Measurements from ENCODE around the gene ITGAX.

The ITGAX gene

DNA sequence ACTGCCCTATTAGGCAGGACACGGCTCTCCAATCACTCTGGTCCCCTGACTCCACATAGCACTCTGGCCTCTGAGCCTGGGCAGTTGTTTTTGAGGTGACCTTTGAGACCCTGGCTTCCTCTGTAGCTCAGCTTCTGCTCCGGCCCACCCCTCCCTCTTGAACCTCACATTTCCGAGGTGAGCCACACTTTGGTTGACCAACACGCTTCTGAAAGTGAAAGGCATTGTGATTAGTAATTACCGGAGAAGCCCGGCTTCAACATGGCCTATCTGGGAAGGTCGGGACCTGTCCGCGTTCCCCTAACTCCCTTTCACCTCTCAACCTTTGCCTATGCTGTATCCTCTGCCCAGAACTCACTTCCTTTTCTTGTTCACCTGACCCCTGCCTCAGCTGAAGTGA is 10.3 kb upstream of the ITGAX start:
- H3K4me3 ChIP-seq = no peak overlapping the region
- no peak overlapping the region for H3K27ac ChIP-seq
- no peak overlapping the region for H3K9ac ChIP-seq (ENCODE audit: insufficient read length)
- no peak for DNase-seq (ENCODE audit: low read depth, low spot score)
- no peaks in the 10 kb centered on the region for H3K9me3 ChIP-seq (ENCODE audit: low read depth, low read length)
- TF ChIP-seq EZH2 (IDR thresholded peaks at IDR 0.05) (no peak), POLR2AphosphoS5 (IDR thresholded peaks at IDR 0.05; ENCODE audit: borderline replicate concordance, low read depth, low read length) (no peak), FOXP2 (optimal IDR thresholded peaks at IDR 0.05; ENCODE audit: control extremely low read depth, extremely low read length, insufficient read depth) (no peak)
- no peaks in the 10 kb centered on the region for H3K36me3 ChIP-seq (ENCODE audit: insufficient read depth, low read length)

DNA sequence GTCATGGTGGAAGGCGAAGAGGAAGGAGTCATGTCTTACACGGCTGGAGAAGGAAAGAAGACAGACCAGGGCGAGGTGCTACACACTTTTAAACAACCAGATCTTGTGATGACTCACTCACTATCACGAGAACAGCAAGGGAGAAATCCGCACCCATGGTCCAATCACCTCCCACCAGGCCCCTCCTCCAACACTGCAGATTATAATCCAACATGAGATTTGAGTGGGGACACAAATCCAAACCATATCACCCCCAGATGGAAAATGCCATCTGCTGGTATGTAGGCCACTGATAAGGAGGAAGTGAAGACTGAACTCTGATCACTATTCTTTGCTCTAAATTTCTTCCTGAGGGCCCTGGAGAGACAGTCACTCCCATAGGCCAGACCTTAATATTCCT is 7.5 kb upstream of the ITGAX start:
- TF ChIP-seq EZH2 (IDR thresholded peaks at IDR 0.05) = no peak
- no peak for TF ChIP-seq FOXP2 (optimal IDR thresholded peaks at IDR 0.05; ENCODE audit: control extremely low read depth, extremely low read length, insufficient read depth)
- no peak for TF ChIP-seq POLR2AphosphoS5 (IDR thresholded peaks at IDR 0.05; ENCODE audit: borderline replicate concordance, low read depth, low read length)
- no peak overlapping the region for H3K9ac ChIP-seq (ENCODE audit: insufficient read length)
- no peak for DNase-seq (ENCODE audit: low read depth, low spot score)
- no peak overlapping the region for H3K27ac ChIP-seq
- no peaks in the 10 kb centered on the region for H3K36me3 ChIP-seq (ENCODE audit: insufficient read depth, low read length)
- no peaks in the 10 kb centered on the region for H3K9me3 ChIP-seq (ENCODE audit: low read depth, low read length)
- no peak overlapping the region for H3K4me3 ChIP-seq

DNA sequence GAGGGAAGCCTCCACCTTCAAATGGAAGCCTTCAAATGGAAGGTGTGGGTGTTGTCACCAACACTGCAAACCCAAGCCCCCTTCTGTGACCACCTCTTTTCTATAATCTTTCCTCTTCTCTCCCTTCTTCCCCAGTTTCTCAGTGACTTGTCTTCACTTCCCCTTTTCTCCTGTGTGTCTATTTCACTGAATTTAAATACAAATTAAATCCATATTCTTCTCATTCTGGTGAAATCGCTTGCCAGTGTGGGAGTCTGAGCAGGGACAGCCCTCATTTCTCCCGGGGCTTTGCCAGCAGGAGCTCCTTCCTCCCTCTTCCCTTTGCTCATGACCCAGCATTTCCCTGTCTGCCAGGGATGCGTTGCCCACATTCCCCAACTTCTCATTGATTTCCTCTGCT is 6.4 kb upstream of the ITGAX start:
- no peak overlapping the region for H3K4me3 ChIP-seq
- H3K9me3 ChIP-seq (ENCODE audit: low read depth, low read length) = no peaks in the 10 kb centered on the region

DNA sequence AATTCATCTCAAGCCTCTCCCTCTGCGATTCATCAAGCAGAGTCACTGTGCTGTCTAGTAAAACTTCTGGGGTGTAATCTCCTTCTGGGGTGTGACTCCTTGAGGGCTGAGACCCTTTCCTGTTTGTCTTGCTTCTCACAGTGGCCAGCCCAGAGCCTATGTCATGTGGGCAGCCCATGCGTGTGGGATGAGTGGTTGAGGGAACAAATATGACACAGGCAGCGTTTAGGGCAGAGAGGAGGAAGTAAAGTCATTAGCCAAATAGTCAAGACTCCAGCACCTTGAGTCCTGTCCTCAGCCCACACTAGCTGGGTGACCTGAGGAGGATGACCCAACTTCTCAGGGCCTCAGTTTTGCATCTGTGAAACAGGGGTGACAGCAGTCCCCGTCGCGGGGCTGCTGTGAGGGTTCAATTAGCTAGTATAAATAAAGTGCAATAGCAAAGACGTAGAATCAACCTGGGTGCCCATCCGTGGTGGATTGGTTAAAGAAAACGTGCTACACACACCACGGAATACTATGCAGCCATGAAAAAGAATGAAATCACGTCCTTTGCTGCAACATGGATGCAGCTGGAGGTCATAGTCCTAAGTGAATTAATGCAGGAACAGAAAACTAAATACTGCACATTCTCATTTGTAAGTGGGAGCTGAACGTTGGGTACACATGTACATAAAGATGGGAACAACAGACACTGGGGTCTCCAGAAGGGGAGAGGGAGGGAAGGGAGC is 4.5 kb upstream of the ITGAX start:
- TF ChIP-seq FOXP2 (optimal IDR thresholded peaks at IDR 0.05; ENCODE audit: control extremely low read depth, extremely low read length, insufficient read depth) = no peak
- no peak for TF ChIP-seq POLR2AphosphoS5 (IDR thresholded peaks at IDR 0.05; ENCODE audit: borderline replicate concordance, low read depth, low read length)
- no peak for TF ChIP-seq EZH2 (IDR thresholded peaks at IDR 0.05)
- no peaks in the 10 kb centered on the region for H3K36me3 ChIP-seq (ENCODE audit: insufficient read depth, low read length)
- no peaks in the 10 kb centered on the region for H3K9me3 ChIP-seq (ENCODE audit: low read depth, low read length)
- no peak overlapping the region for H3K27ac ChIP-seq
- H3K9ac ChIP-seq (ENCODE audit: insufficient read length) = no peak overlapping the region
- H3K4me3 ChIP-seq = no peak overlapping the region
- no peak for DNase-seq (ENCODE audit: low read depth, low spot score)

More for the DNA sequence above, 6.4 kb upstream of the ITGAX start:
- no peak overlapping the region for H3K27ac ChIP-seq
- H3K9ac ChIP-seq (ENCODE audit: insufficient read length) = no peak overlapping the region
- no peak for TF ChIP-seq EZH2 (IDR thresholded peaks at IDR 0.05)
- TF ChIP-seq FOXP2 (optimal IDR thresholded peaks at IDR 0.05; ENCODE audit: control extremely low read depth, extremely low read length, insufficient read depth) = no peak
- no peak for TF ChIP-seq POLR2AphosphoS5 (IDR thresholded peaks at IDR 0.05; ENCODE audit: borderline replicate concordance, low read depth, low read length)
- H3K36me3 ChIP-seq (ENCODE audit: insufficient read depth, low read length) = no peaks in the 10 kb centered on the region
- peak; percentile 6 for DNase-seq (ENCODE audit: low read depth, low spot score)

DNA sequence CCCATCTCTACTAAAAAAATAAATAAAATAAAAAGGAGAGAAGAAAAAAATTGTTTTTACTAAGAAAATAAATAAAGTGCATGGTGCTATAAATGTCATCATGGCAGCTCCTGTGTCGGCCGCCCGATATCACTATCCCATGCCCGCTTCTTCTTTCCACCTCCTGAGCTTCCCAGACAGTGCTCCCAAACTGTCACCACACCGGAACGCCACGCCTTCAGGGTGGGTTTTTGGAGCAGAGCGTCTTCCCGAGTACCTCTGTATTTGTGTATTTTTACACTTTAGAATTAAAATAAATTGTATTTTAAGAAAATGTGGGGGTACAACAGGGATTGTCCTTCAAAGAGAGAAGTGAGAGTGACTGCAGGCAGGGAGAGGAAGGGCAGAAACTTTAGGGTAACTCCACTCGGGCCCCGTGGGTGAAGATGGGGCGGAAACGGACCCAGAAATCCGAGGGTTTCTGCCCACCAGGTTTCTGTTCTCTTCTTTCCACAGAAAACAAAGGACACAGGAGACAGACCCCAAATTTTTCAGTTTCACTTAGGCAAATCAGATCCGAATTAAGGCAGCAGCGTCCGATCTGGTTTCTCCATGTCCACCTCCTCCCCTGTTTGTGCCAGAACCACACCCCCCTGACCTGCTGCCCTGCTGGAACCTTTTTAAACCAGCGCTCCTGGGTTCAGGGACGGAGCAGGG is 3.6 kb upstream of the ITGAX start:
- no peak for DNase-seq (ENCODE audit: low read depth, low spot score)
- Histone ChIP-seq H3K9me3 (ENCODE audit: low read depth, low read length) (no peaks in the 10 kb centered on the region), H3K9ac (ENCODE audit: insufficient read length) (no peak overlapping the region), H3K4me3 (no peak overlapping the region), H3K36me3 (ENCODE audit: insufficient read depth, low read length) (no peaks in the 10 kb centered on the region), H3K27ac (no peak overlapping the region)
- TF ChIP-seq FOXP2 (optimal IDR thresholded peaks at IDR 0.05; ENCODE audit: control extremely low read depth, extremely low read length, insufficient read depth) = no peak
- TF ChIP-seq EZH2 (IDR thresholded peaks at IDR 0.05) = no peak
- no peak for TF ChIP-seq POLR2AphosphoS5 (IDR thresholded peaks at IDR 0.05; ENCODE audit: borderline replicate concordance, low read depth, low read length)

DNA sequence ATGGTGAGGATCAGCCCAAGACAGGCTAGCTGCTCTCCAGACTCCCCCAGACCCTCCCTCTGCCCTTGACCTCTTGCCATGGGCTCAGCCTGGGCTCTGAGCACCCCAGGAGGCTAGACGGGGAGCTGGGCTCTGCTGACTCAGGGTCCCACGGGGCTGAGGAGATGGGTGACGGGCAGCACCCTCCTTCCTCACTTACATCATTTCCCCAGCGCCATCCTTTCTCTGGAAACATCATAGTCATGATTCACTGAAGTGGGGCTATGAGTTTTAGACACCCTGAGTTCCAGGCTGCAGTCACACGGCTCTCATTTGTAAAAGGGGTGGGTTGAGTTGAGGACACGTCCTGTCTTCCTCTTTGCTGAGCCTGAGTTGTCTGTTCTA is 3.0 kb upstream of the ITGAX start:
- no peak for DNase-seq (ENCODE audit: low read depth, low spot score)
- Histone ChIP-seq H3K27ac (no peak overlapping the region), H3K9ac (ENCODE audit: insufficient read length) (no peak overlapping the region), H3K36me3 (ENCODE audit: insufficient read depth, low read length) (no peaks in the 10 kb centered on the region), H3K4me3 (no peak overlapping the region), H3K9me3 (ENCODE audit: low read depth, low read length) (no peaks in the 10 kb centered on the region)
- no peak for TF ChIP-seq FOXP2 (optimal IDR thresholded peaks at IDR 0.05; ENCODE audit: control extremely low read depth, extremely low read length, insufficient read depth)
- TF ChIP-seq EZH2 (IDR thresholded peaks at IDR 0.05) = no peak
- TF ChIP-seq POLR2AphosphoS5 (IDR thresholded peaks at IDR 0.05; ENCODE audit: borderline replicate concordance, low read depth, low read length) = no peak

DNA sequence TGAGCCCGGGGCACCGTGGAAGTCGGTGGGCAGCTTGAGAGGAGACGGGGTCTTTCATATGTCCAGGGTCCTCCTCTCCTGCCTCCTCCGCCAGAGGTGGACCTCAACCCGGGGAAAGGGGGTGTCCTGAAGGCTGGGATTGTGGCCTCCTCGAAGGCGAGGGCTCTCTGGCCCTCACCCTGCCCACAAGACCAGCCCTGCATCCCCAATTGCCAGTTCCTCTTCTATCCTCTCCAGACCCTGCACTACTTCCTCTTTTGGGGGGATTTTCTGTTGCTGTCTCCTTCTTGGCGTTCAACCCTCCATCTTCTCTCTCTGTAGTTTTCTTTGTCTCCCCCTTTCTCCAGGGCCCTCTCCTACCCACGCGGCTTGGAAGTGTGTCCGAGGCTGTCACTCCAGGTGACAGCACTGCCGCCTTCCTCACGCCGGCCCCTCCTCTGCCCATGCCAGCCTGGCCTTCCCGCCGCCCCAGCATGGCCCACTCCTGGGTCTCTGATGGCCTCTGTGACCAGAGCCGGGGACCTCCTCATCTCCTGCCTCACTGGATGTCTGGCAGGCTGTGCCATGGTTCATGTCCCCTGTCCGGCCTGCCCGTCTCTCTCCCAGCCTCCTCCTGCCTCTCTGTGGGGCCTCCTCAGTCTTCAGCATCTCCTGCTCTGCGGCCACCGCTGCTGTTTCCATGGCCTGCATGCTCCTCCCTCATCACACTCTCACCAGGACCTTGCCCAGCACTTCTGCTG is 2.4 kb upstream of the ITGAX start:
- no peak overlapping the region for H3K27ac ChIP-seq

DNA sequence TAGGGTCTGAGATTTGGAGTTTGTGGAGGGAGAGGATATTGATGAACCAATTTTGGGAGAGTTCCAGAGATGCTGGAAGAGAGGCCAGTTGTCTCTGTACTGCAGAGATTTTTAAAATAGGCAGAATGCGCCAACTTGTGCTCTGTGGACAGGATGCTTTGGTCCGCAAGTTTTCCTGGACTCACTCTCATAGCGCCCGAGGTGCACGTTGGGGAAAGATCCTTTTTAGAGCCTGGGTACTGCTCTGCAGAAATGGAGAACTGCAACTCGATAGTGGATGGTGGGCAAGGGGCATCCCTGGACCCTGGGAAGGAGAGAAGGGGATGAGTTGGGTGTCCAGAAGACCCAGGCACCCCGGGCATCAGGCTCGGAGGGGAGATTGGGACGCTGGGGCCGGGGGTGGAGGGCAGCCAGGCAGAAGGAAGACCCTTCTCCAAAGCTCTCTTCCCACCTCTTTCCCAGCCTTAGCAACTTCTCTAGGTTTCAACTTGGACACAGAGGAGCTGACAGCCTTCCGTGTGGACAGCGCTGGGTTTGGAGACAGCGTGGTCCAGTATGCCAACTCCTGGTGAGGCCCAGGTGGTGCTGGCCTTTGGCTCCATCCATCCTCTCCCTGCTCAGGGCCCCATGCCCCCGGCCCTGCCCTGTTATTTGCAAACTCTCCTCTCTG is 590 bp downstream of the ITGAX start:
- Histone ChIP-seq H3K9me3 (ENCODE audit: low read depth, low read length) (no peaks in the 10 kb centered on the region), H3K36me3 (ENCODE audit: insufficient read depth, low read length) (no peaks in the 10 kb centered on the region), H3K4me3 (no peak overlapping the region), H3K9ac (ENCODE audit: insufficient read length) (no peak overlapping the region), H3K27ac (no peak overlapping the region)
- DNase-seq (ENCODE audit: low read depth, low spot score) = no peak
- no peak for TF ChIP-seq EZH2 (IDR thresholded peaks at IDR 0.05)
- no peak for TF ChIP-seq POLR2AphosphoS5 (IDR thresholded peaks at IDR 0.05; ENCODE audit: borderline replicate concordance, low read depth, low read length)
- no peak for TF ChIP-seq FOXP2 (optimal IDR thresholded peaks at IDR 0.05; ENCODE audit: control extremely low read depth, extremely low read length, insufficient read depth)

More for the DNA sequence above, 2.4 kb upstream of the ITGAX start:
- no peaks in the 10 kb centered on the region for H3K36me3 ChIP-seq (ENCODE audit: insufficient read depth, low read length)
- no peak for TF ChIP-seq FOXP2 (optimal IDR thresholded peaks at IDR 0.05; ENCODE audit: control extremely low read depth, extremely low read length, insufficient read depth)
- TF ChIP-seq EZH2 (IDR thresholded peaks at IDR 0.05) = no peak
- no peak for TF ChIP-seq POLR2AphosphoS5 (IDR thresholded peaks at IDR 0.05; ENCODE audit: borderline replicate concordance, low read depth, low read length)
- no peak overlapping the region for H3K9ac ChIP-seq (ENCODE audit: insufficient read length)
- no peak for DNase-seq (ENCODE audit: low read depth, low spot score)
- H3K9me3 ChIP-seq (ENCODE audit: low read depth, low read length) = no peaks in the 10 kb centered on the region
- H3K4me3 ChIP-seq = no peak overlapping the region

Measured in SK-N-MC (cell line).